IMR-90 (cell line): ENCODE measurements around the gene GABRA4. TPM values are rescaled to one million over a fixed set of nuclear protein-coding genes. Genes with fewer than 3 reads are reported as not detected.

Experiments used
- ATAC-seq: fragments of 200-7000 bp; cut with Tn5 transposase; 2 replicates; pipeline ENCODE4 v1.9.1; 2020; ENCODE audit warnings: low read depth, mild to moderate bottlenecking, moderate library complexity
- BruUV-seq: library from RNA; stranded (reverse); fragments of 400-500 nt; replicated peaks from 2 replicates; lab custom pipeline; 2021; lab: Mats Ljungman, UMichigan
- CTCF ChIA-PET: fragments of 300-600 bp; formaldehyde crosslinking; extraction: SDS; loops from one replicate; lab custom pipeline; 2021; ENCODE audit warnings: antibody characterized with exemption; lab: Yijun Ruan, JAX
- POLR2A ChIA-PET: fragments of 300-600 bp; sonication (Branson Sonifier 250); formaldehyde crosslinking; loops from one replicate; lab custom pipeline; 2022; ENCODE audit warnings: antibody characterized with exemption; ENCODE audit not compliant: unreplicated experiment; lab: Charles Lee
- DNase-seq: peaks from one replicate; pipeline ENCODE4 v3.0.0; 2013
- H2AFZ ChIP-seq: replicated peaks from 2 replicates; pipeline ENCODE3; 2013; ENCODE audit warnings: low read length, mild to moderate bottlenecking; ENCODE audit not compliant: poor library complexity
- H2AK5ac ChIP-seq: 2 replicates; pipeline ENCODE4 v1.6.1; 2013; ENCODE audit warnings: low read depth, low read length, inconsistent platforms
- H2AK9ac ChIP-seq: replicated peaks from 2 replicates; pipeline ENCODE3; 2013; ENCODE audit warnings: mild to moderate bottlenecking, low read depth, low read length, moderate library complexity; ENCODE audit not compliant: poor library complexity
- H2BK120ac ChIP-seq: 2 replicates; pipeline ENCODE4 v1.6.1; 2013; ENCODE audit warnings: low read depth, low read length, inconsistent platforms
- H2BK15ac ChIP-seq: 3 replicates; pipeline ENCODE4 v1.6.1; 2013; ENCODE audit warnings: low read depth, low read length, inconsistent platforms
- H2BK20ac ChIP-seq: 2 replicates; pipeline ENCODE4 v1.6.1; 2013; ENCODE audit warnings: low read depth, mild to moderate bottlenecking, inconsistent platforms, low read length, moderate library complexity
- H2BK5ac ChIP-seq: 2 replicates; pipeline ENCODE4 v1.6.1; 2013; ENCODE audit warnings: mild to moderate bottlenecking, low read depth, low read length, inconsistent platforms; ENCODE audit not compliant: poor library complexity, severe bottlenecking
- H3K14ac ChIP-seq: replicated peaks from 2 replicates; pipeline ENCODE4 v1.6.1; 2013; ENCODE audit warnings: low read depth, low read length, inconsistent platforms
- H3K18ac ChIP-seq: 2 replicates; pipeline ENCODE4 v1.6.1; 2013; ENCODE audit warnings: low read depth, low read length, control low read depth
- H3K23ac ChIP-seq: 2 replicates; pipeline ENCODE4 v1.6.1; 2013; ENCODE audit warnings: low read depth, low read length, inconsistent platforms
- H3K27ac ChIP-seq: 2 replicates; pipeline ENCODE4 v1.5.1; 2013; ENCODE audit warnings: mild to moderate bottlenecking, control low read depth, low read length; ENCODE audit not compliant: insufficient read depth
- H3K27me3 ChIP-seq: 2 replicates; pipeline ENCODE4 v1.6.1; 2013; ENCODE audit warnings: low read length; ENCODE audit not compliant: control insufficient read depth, insufficient read depth
- H3K36me3 ChIP-seq: 2 replicates; pipeline ENCODE4 v1.6.1; 2013; ENCODE audit warnings: low read length, mixed read lengths; ENCODE audit not compliant: control insufficient read depth, insufficient read depth
- H3K4ac ChIP-seq: 2 replicates; pipeline ENCODE4 v1.6.1; 2013; ENCODE audit warnings: low read depth, low read length, inconsistent platforms
- H3K4me1 ChIP-seq: 2 replicates; pipeline ENCODE4 v1.6.1; 2013; ENCODE audit warnings: low read length, mixed read lengths; ENCODE audit not compliant: control insufficient read depth, insufficient read depth
- H3K4me2 ChIP-seq: 2 replicates; pipeline ENCODE4 v1.6.1; 2013; ENCODE audit warnings: low read depth, mild to moderate bottlenecking, control low read depth, low read length, moderate library complexity
- H3K4me3 ChIP-seq: 2 replicates; pipeline ENCODE4 v1.5.1; 2013; ENCODE audit warnings: low read depth, mild to moderate bottlenecking, control low read depth, low read length, moderate library complexity; ENCODE audit not compliant: insufficient read depth
- H3K56ac ChIP-seq: 2 replicates; pipeline ENCODE4 v1.6.1; 2013; ENCODE audit warnings: low read length, inconsistent platforms; ENCODE audit not compliant: insufficient read depth; ENCODE audit errors: extremely low read depth
- H3K79me1 ChIP-seq, 2 experiments: 2 replicates each; pipeline ENCODE4 v1.6.1; 2013; ENCODE audit warnings: low read length in 2 of 2, inconsistent platforms in 1 of 2, low read depth in 1 of 2
- H3K9ac ChIP-seq: 2 replicates; pipeline ENCODE4 v1.6.1; 2013; ENCODE audit warnings: low read depth, low read length, control low read depth
- H3K9me1 ChIP-seq: 2 replicates; pipeline ENCODE4 v1.6.1; 2013; ENCODE audit warnings: low read length, inconsistent platforms; ENCODE audit not compliant: insufficient read depth
- H3K9me3 ChIP-seq: 2 replicates; pipeline ENCODE4 v1.6.1; 2013; ENCODE audit warnings: low read length; ENCODE audit not compliant: control insufficient read depth, insufficient read depth
- H4K20me1 ChIP-seq: 2 replicates; pipeline ENCODE4 v1.6.1; 2013; ENCODE audit warnings: low read length, inconsistent platforms; ENCODE audit not compliant: insufficient read depth
- H4K5ac ChIP-seq: 2 replicates; pipeline ENCODE4 v1.6.1; 2013; ENCODE audit warnings: mild to moderate bottlenecking, low read depth, low read length, control low read depth
- H4K8ac ChIP-seq, 2 experiments: 2 replicates each; pipeline ENCODE4 v1.6.1; 2013; ENCODE audit warnings: low read depth in 2 of 2, low read length in 2 of 2, control low read depth in 1 of 2, inconsistent platforms in 1 of 2
- H4K91ac ChIP-seq: 2 replicates; pipeline ENCODE4 v1.6.1; 2013; ENCODE audit warnings: low read depth, low read length, inconsistent platforms; ENCODE audit not compliant: insufficient read depth
- RCOR1 ChIP-seq: IDR thresholded peaks from 2 replicates; pipeline ENCODE4 v1.6.1; 2012; ENCODE audit warnings: mild to moderate bottlenecking, low read length, improper control_type of control experiment; ENCODE audit not compliant: insufficient replicate concordance
- WGBS, 2 experiments: methylation state at CpG; one replicate each; pipeline versions ENCODE4 v1.1.5 to v1.1.7; 2013; ENCODE audit warnings: missing lambda C conversion rate in 2 of 2; ENCODE audit not compliant: insufficient read length in 1 of 2; ENCODE audit errors: extremely low coverage in 2 of 2; 5-methylcytosine and 5-hydroxymethylcytosine counted together
- dilution Hi-C: fragments of 300-500 bp; cut with HindIII; formaldehyde crosslinking; loops from one replicate; pipeline ENCODE4 v1.14.3; 2018; ENCODE audit warnings: low sequenced_read_pairs; ENCODE audit not compliant: unreplicated experiment
- in situ Hi-C: fragments of 300-500 bp; cut with MboI; formaldehyde crosslinking; loops from 3 replicates; pipeline ENCODE4 v1.14.3; 2019; ENCODE audit warnings: low sequenced_read_pairs, inconsistent platforms, mixed read lengths
- intact Hi-C: fragments of 100-400 bp; cut with micrococcal nuclease; formaldehyde crosslinking; loops from 2 replicates; pipeline ENCODE4 v1.10.0; 2022
- polyA plus RNA-seq, 3 experiments: library from polyadenylated mRNA; depleted of rRNA; stranded (reverse); fragments of >200 nt; gene quantifications; 2 replicates each; pipeline ENCODE4 v1.2.3, GENCODE V29; 2012; ENCODE audit warnings: low replicate concordance in 1 of 3
- total RNA-seq: library from RNA; depleted of rRNA; stranded (reverse); fragments of >200 nt; gene quantifications from 2 replicates; pipeline ENCODE4 v1.2.3, GENCODE V29; 2012

GABRA4 gene
- total and polyA plus RNA-seq, 2 of the 4 experiments (the other 2 are of a cell fraction): 1.1 to 1.8 TPM

DNA sequence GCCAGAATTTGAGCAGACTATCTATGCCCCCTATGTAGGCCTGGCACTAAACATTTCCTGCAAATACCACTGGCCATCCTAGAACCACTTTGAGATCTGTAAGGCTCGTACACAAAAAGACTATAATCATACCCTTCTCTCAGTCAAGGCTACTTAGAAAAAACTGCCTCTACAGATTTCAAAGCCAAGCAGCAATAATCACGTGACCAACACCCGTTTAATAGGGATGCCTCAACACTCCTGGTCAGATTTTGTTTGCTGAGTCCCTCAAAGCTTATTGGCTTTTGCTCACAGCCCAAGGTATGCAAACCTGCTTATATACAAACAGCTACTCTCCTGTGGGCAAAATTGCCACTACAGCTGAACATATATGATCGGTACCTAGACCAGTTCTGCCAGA is 85.2 kb downstream of the GABRA4 start:
- no peak for DNase-seq
- H3K27me3 ChIP-seq: no peaks in the 10 kb centered on the region
- H3K4me1 ChIP-seq: no peaks in the 10 kb centered on the region
- H3K18ac ChIP-seq: no peak overlapping the region
- H3K9ac ChIP-seq: no peak overlapping the region
- no peak overlapping the region for H4K91ac ChIP-seq
- H4K8ac ChIP-seq: no peak overlapping the region
- ChIA-PET CTCF (no interaction called here), POLR2A (no interaction called here)
- ATAC-seq: no peak
- intact Hi-C loops: no loop called here
- no peak overlapping the region for H2BK15ac ChIP-seq
- no peak overlapping the region for H2BK120ac ChIP-seq
- no peak overlapping the region for H2AK5ac ChIP-seq
- H3K14ac ChIP-seq: no peak overlapping the region
- H2BK5ac ChIP-seq: no peak overlapping the region
- BruUV-seq: no TSS peak
- no peaks in the 10 kb centered on the region for H3K9me3 ChIP-seq
- no peak overlapping the region for H2BK20ac ChIP-seq
- no peak overlapping the region for H3K4me2 ChIP-seq
- H4K5ac ChIP-seq: no peak overlapping the region
- H3K79me1 ChIP-seq: no peaks in the 10 kb centered on the region
- no peak overlapping the region for H3K23ac ChIP-seq
- H3K9me1 ChIP-seq: no peaks in the 10 kb centered on the region
- no peaks in the 10 kb centered on the region for H4K20me1 ChIP-seq
- dilution Hi-C loops: no loop called here
- no peak overlapping the region for H3K27ac ChIP-seq
- no peaks in the 10 kb centered on the region for H3K36me3 ChIP-seq
- 37% methylated on average over 2 of the region's 4 CpGs; no CpG with 5 or more reads in 1 of the 2 experiments for WGBS, 2 experiments
- no peak overlapping the region for H2AK9ac ChIP-seq
- H3K56ac ChIP-seq: no peak overlapping the region
- no peak for TF ChIP-seq RCOR1
- no peak overlapping the region for H3K4me3 ChIP-seq
- H2AFZ ChIP-seq: no peak overlapping the region
- no peak overlapping the region for H3K4ac ChIP-seq
- in situ Hi-C loops: no loop called here
